ENCODE measurements around the gene NPHP4.

The NPHP4 gene

DNA sequence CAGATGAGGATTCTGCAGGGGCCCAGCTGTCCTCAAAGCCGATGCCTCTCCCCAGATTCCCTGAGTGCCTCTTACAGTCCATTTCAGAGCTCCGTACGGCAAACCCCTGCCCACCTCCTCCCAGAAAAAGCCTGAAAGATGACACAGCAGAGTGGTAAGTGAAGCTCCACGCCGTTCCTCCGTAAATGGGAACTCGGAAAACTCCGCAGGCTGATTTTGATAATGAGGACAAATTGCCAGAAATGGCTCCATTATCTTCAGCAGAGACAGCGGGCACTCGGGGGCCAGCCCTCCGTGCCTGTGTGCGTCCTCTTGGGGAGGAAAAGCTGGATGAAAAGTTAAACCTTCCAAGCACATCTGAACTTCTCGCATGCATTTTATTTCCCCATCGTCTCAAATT is 81.1 kb downstream of the NPHP4 start:
- Histone ChIP-seq H3K18ac (ENCODE audit: low read length) (no peak overlapping the region), H3K4me2 (ENCODE audit: low read length) (no peak overlapping the region), H2BK15ac (replicated peaks; ENCODE audit: low read depth) (no peak overlapping the region), H3K9ac (ENCODE audit: low read length) (no peak overlapping the region), H3K79me1 (ENCODE audit: low read length) (no peaks in the 10 kb centered on the region), H2AK5ac (ENCODE audit: low read length) (no peak overlapping the region), H3K4me1 (ENCODE audit: control insufficient read depth, low read depth, low read length) (no peaks in the 10 kb centered on the region), H3K4ac (ENCODE audit: low read depth, low read length) (no peak overlapping the region), H3K4me3 (ENCODE audit: low read length) (no peak overlapping the region), H2BK5ac (ENCODE audit: low read length) (no peak overlapping the region), H3K56ac (ENCODE audit: low read length) (no peak overlapping the region), H2BK120ac (ENCODE audit: low read depth, low read length) (no peak overlapping the region), H3K27ac (ENCODE audit: low read depth, low read length) (no peak overlapping the region), H4K5ac (ENCODE audit: low read length) (no peak overlapping the region), H3K36me3 (ENCODE audit: control insufficient read depth, insufficient read depth, low read length) (no peaks in the 10 kb centered on the region), H3K79me2 (ENCODE audit: control insufficient read depth, insufficient read depth, low read length) (no peaks in the 10 kb centered on the region), H4K8ac (ENCODE audit: low read depth, low read length) (no peak overlapping the region), H3K27me3 (ENCODE audit: insufficient read depth, low read length, poor library complexity) (no peaks in the 10 kb centered on the region), H3K23ac (ENCODE audit: low read length) (no peak overlapping the region)
- DNase-seq, result no peak
- WGBS (ENCODE audit: extremely low coverage, insufficient coverage, low lambda C conversion rate), result no CpG with 5 or more reads among the region's 14 CpGs

DNA sequence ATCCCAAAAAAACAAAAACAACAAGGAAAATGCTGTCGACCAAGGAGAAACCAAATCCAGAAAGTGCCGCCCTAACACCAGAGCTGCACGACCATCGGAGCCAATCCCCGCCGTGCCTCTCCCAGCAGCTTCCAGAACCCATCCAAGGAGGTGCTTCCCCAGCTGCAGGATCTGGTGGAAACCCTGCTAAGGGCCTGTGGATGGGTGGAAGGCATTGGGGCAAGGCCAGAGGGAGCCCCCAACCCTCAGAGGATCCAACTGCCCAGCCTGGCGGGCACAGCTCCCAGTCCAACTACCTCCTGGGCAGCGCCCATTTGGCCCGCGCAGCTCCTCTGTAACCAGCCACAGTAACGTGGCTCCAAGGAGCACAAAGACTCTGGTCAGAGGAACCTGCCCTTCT is 81.6 kb downstream of the NPHP4 start:
- no peak overlapping the region for H2AK5ac ChIP-seq (ENCODE audit: low read length)
- H3K36me3 ChIP-seq (ENCODE audit: control insufficient read depth, insufficient read depth, low read length), result no peaks in the 10 kb centered on the region
- H3K56ac ChIP-seq (ENCODE audit: low read length), result no peak overlapping the region
- no peaks in the 10 kb centered on the region for H3K79me1 ChIP-seq (ENCODE audit: low read length)
- H3K23ac ChIP-seq (ENCODE audit: low read length), result no peak overlapping the region
- WGBS (ENCODE audit: extremely low coverage, insufficient coverage, low lambda C conversion rate), result no CpG with 5 or more reads among the region's 11 CpGs
- DNase-seq, result no peak
- no peak overlapping the region for H2BK120ac ChIP-seq (ENCODE audit: low read depth, low read length)
- no peak overlapping the region for H3K4me3 ChIP-seq (ENCODE audit: low read length)
- no peak overlapping the region for H3K4me2 ChIP-seq (ENCODE audit: low read length)
- H3K4ac ChIP-seq (ENCODE audit: low read depth, low read length), result no peak overlapping the region
- no peaks in the 10 kb centered on the region for H3K4me1 ChIP-seq (ENCODE audit: control insufficient read depth, low read depth, low read length)
- H4K8ac ChIP-seq (ENCODE audit: low read depth, low read length), result no peak overlapping the region
- H2BK15ac ChIP-seq (replicated peaks; ENCODE audit: low read depth), result no peak overlapping the region
- no peak overlapping the region for H3K27ac ChIP-seq (ENCODE audit: low read depth, low read length)
- H3K18ac ChIP-seq (ENCODE audit: low read length), result no peak overlapping the region
- no peak overlapping the region for H3K9ac ChIP-seq (ENCODE audit: low read length)
- H4K5ac ChIP-seq (ENCODE audit: low read length), result no peak overlapping the region
- no peak overlapping the region for H2BK5ac ChIP-seq (ENCODE audit: low read length)
- no peaks in the 10 kb centered on the region for H3K27me3 ChIP-seq (ENCODE audit: insufficient read depth, low read length, poor library complexity)
- no peaks in the 10 kb centered on the region for H3K79me2 ChIP-seq (ENCODE audit: control insufficient read depth, insufficient read depth, low read length)

DNA sequence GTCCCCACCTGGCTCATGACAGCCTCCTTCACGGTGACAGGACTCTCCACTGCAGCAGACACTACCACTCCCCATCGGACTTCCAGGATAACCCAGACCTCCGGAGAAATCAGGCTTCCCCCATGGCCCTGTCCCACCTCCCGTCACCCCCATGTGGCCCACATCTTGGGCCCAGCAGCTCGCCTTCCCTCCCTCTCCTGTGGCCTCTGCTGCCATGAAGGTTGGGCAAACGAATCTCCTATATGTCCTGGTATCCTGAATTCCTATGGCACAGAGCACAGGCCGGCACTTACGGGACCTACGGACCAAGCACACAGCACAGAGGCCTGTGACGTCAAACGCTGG is 82.0 kb downstream of the NPHP4 start:
- DNase-seq, result no peak
- H3K79me2 ChIP-seq (ENCODE audit: control insufficient read depth, insufficient read depth, low read length), result no peaks in the 10 kb centered on the region
- WGBS (ENCODE audit: extremely low coverage, insufficient coverage, low lambda C conversion rate), result no CpG with 5 or more reads among the region's 11 CpGs

DNA sequence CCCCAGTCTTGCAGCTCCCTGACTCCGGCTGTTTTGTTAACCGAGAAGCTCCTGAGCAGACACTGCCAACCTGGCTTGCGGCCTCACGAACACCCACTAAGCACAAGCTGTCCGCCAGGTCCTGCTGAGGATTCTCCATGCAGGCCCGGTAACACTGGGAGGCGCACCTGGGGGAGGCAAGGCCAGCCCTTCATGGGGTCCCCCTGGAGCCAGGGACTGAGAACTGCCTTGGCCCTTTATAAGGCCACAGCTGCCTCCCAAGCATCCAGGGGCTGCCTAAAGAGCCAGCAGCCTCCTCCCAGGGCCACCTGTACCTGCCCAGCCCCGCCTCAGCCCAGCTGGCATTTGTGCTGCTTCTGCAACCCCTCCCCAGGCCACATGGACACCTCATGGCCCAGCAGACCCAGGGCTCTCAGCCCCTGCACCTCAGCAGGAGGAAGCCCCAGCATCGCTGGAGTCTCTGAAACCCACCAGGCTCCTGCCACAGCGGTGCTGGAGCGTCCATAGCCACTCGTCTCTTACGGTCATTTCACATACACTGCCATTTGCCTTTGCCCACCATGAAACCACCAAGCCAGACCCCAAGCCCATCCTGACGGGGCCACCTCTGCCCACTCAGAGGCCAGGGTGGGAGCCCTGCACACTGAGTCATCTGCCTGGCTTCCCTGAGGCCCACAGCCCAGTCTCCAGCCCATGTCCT is 82.5 kb downstream of the NPHP4 start:
- Histone ChIP-seq H3K36me3 (ENCODE audit: control insufficient read depth, insufficient read depth, low read length) (no peaks in the 10 kb centered on the region), H3K27me3 (ENCODE audit: insufficient read depth, low read length, poor library complexity) (no peaks in the 10 kb centered on the region), H3K27ac (ENCODE audit: low read depth, low read length) (no peak overlapping the region), H2AK5ac (ENCODE audit: low read length) (no peak overlapping the region), H3K4ac (ENCODE audit: low read depth, low read length) (no peak overlapping the region), H3K56ac (ENCODE audit: low read length) (no peak overlapping the region), H3K18ac (ENCODE audit: low read length) (no peak overlapping the region), H3K4me2 (ENCODE audit: low read length) (no peak overlapping the region), H3K23ac (ENCODE audit: low read length) (no peak overlapping the region), H3K79me1 (ENCODE audit: low read length) (no peaks in the 10 kb centered on the region), H3K4me1 (ENCODE audit: control insufficient read depth, low read depth, low read length) (no peaks in the 10 kb centered on the region), H4K8ac (ENCODE audit: low read depth, low read length) (no peak overlapping the region), H3K4me3 (ENCODE audit: low read length) (no peak overlapping the region), H2BK120ac (ENCODE audit: low read depth, low read length) (no peak overlapping the region), H3K9ac (ENCODE audit: low read length) (no peak overlapping the region), H4K5ac (ENCODE audit: low read length) (no peak overlapping the region), H2BK5ac (ENCODE audit: low read length) (no peak overlapping the region), H3K79me2 (ENCODE audit: control insufficient read depth, insufficient read depth, low read length) (no peaks in the 10 kb centered on the region), H2BK15ac (replicated peaks; ENCODE audit: low read depth) (no peak overlapping the region)
- DNase-seq, result no peak
- no CpG with 5 or more reads among the region's 14 CpGs for WGBS (ENCODE audit: extremely low coverage, insufficient coverage, low lambda C conversion rate)

More for the DNA sequence above, 82.0 kb downstream of the NPHP4 start:
- Histone ChIP-seq H3K4me3 (ENCODE audit: low read length) (no peak overlapping the region), H2BK15ac (replicated peaks; ENCODE audit: low read depth) (no peak overlapping the region), H2BK5ac (ENCODE audit: low read length) (no peak overlapping the region), H3K18ac (ENCODE audit: low read length) (no peak overlapping the region), H3K23ac (ENCODE audit: low read length) (no peak overlapping the region), H3K27me3 (ENCODE audit: insufficient read depth, low read length, poor library complexity) (no peaks in the 10 kb centered on the region), H2AK5ac (ENCODE audit: low read length) (no peak overlapping the region), H3K4me2 (ENCODE audit: low read length) (no peak overlapping the region), H4K5ac (ENCODE audit: low read length) (no peak overlapping the region), H3K56ac (ENCODE audit: low read length) (no peak overlapping the region), H3K4me1 (ENCODE audit: control insufficient read depth, low read depth, low read length) (no peaks in the 10 kb centered on the region), H3K27ac (ENCODE audit: low read depth, low read length) (no peak overlapping the region), H4K8ac (ENCODE audit: low read depth, low read length) (no peak overlapping the region), H3K4ac (ENCODE audit: low read depth, low read length) (no peak overlapping the region), H3K36me3 (ENCODE audit: control insufficient read depth, insufficient read depth, low read length) (no peaks in the 10 kb centered on the region), H2BK120ac (ENCODE audit: low read depth, low read length) (no peak overlapping the region), H3K79me1 (ENCODE audit: low read length) (no peaks in the 10 kb centered on the region), H3K9ac (ENCODE audit: low read length) (no peak overlapping the region)

DNA sequence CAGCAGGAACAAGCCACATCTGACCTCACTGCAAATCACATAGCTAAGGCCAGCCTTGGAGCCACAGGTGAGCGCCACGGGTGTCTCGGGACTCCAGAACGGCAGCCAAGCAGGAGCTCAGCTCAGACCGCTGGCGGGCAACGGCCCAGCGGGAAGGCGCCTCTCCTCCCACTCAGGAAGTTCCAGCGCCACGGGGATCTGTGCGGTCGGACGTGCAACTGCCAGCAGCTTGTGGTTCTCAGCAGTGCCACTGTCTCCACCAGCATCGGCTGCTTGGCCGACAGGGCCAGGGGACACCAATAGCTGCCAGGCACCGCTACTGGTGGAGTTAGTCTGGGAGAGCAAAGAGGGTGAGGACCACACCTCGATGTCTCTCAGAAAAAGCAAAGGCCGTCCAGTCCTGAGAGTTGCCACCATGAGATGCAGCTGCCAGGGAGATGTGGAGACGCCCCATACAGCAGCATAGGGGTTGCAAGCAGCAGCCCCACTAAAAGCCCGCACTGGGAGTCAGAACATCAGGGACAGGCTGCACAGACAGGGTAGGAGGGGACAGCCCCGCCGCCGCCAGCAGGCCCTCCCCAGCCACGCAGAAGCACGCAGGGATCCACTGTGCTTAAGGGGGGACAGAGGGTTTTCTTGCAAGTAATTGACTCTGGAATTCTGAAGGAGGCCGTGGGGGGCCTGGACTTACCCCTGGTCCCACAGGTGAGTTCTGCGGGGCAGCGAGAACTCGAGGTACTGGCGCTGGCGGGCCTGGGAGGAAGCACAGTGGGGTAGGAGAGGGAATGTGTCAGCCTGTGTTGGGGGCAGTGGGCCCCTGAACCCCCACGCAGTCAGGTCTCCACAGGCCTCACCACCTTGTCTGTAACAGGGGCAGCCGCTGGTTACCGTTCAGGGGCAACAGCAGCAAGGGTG is 83.5 kb downstream of the NPHP4 start:
- H2BK5ac ChIP-seq (ENCODE audit: low read length), result no peak overlapping the region
- H3K18ac ChIP-seq (ENCODE audit: low read length), result no peak overlapping the region
- no peak overlapping the region for H4K5ac ChIP-seq (ENCODE audit: low read length)
- no peak overlapping the region for H3K56ac ChIP-seq (ENCODE audit: low read length)
- no peaks in the 10 kb centered on the region for H3K36me3 ChIP-seq (ENCODE audit: control insufficient read depth, insufficient read depth, low read length)
- H3K4me2 ChIP-seq (ENCODE audit: low read length), result no peak overlapping the region
- no peak overlapping the region for H2AK5ac ChIP-seq (ENCODE audit: low read length)
- H3K79me1 ChIP-seq (ENCODE audit: low read length), result no peaks in the 10 kb centered on the region
- no peak overlapping the region for H4K8ac ChIP-seq (ENCODE audit: low read depth, low read length)
- no peaks in the 10 kb centered on the region for H3K27me3 ChIP-seq (ENCODE audit: insufficient read depth, low read length, poor library complexity)
- H3K9ac ChIP-seq (ENCODE audit: low read length), result no peak overlapping the region
- H3K27ac ChIP-seq (ENCODE audit: low read depth, low read length), result no peak overlapping the region
- H3K79me2 ChIP-seq (ENCODE audit: control insufficient read depth, insufficient read depth, low read length), result no peaks in the 10 kb centered on the region
- H2BK15ac ChIP-seq (replicated peaks; ENCODE audit: low read depth), result no peak overlapping the region
- WGBS (ENCODE audit: extremely low coverage, insufficient coverage, low lambda C conversion rate), result no CpG with 5 or more reads among the region's 35 CpGs
- no peak for DNase-seq
- H2BK120ac ChIP-seq (ENCODE audit: low read depth, low read length), result no peak overlapping the region
- H3K4me1 ChIP-seq (ENCODE audit: control insufficient read depth, low read depth, low read length), result no peaks in the 10 kb centered on the region
- no peak overlapping the region for H3K23ac ChIP-seq (ENCODE audit: low read length)
- H3K4me3 ChIP-seq (ENCODE audit: low read length), result no peak overlapping the region
- H3K4ac ChIP-seq (ENCODE audit: low read depth, low read length), result no peak overlapping the region
